Skeletal muscle satellite cell (primary cell): ENCODE data around the gene KLHL9.

Experiments
- H3K27me3 ChIP-seq: 2 replicates; pipeline ENCODE4 v1.7.0; 2013; ENCODE audit warnings: low read length; ENCODE audit not compliant: control insufficient read depth, insufficient read depth
- H3K36me3 ChIP-seq: 2 replicates; pipeline ENCODE4 v1.7.0; 2013; ENCODE audit warnings: mild to moderate bottlenecking, control low read depth, low read length; ENCODE audit not compliant: insufficient read depth
- H3K4me1 ChIP-seq: 2 replicates; pipeline ENCODE4 v1.7.0; 2013; ENCODE audit warnings: low read length; ENCODE audit not compliant: control insufficient read depth, insufficient read depth
- H3K4me2 ChIP-seq: 2 replicates; pipeline ENCODE4 v1.7.0; 2013; ENCODE audit warnings: mild to moderate bottlenecking, low read length
- H3K4me3 ChIP-seq: 2 replicates; pipeline ENCODE4 v1.7.0; 2013; ENCODE audit warnings: low read length
- H3K9ac ChIP-seq: 2 replicates; pipeline ENCODE4 v1.7.0; 2013; ENCODE audit warnings: mild to moderate bottlenecking, low read depth, low read length, moderate library complexity
- H3K9me3 ChIP-seq: replicated peaks from 2 replicates; pipeline ENCODE4 v1.7.0; 2013; ENCODE audit warnings: mild to moderate bottlenecking, control low read depth, low read length

The KLHL9 gene

DNA sequence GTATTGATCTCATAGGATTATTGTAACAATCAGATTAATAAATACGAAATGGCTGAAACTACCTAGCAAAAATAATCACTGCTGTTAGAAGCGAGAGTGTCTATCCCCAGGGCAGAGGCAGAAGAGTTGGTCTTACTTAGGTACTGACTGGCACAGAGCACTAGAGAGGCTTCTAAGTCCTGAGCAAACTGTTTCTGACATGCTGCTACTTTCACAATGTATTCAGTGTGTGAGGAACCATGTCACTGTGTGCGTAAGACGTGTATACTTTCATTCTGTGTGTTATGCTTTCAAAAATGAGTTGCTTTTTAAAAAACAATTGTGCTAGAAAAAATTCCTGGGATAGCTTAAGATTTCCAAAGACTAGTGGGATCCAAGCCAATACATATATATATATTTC lies 5.5 kb upstream of the KLHL9 start:
- Histone ChIP-seq H3K9me3 (no peaks in the 10 kb centered on the region), H3K4me2 (no peak overlapping the region), H3K4me3 (no peak overlapping the region), H3K9ac (no peak overlapping the region), H3K36me3 (no peaks in the 10 kb centered on the region), H3K4me1 (no peaks in the 10 kb centered on the region), H3K27me3 (peaks cover 17% of the 10 kb centered on the region)

DNA sequence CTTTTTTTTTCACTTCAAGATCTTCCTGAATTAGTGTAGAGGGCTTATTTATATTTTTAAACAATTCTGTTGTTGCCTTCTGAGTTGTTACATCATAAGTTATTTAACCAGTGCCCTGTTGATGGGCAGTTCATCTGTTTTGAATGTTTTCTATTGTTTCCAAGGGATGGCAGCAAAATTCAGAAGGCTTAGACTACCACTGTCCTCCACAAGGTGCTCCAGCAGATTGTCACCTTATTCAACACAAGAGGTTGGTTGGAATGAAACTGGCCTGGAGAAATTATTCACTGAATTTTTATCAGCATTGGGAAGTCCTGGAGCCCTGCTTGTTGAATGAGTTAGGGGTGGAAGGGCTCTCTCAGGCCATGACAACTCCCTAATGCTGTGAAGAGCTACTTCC lies 1.3 kb upstream of the KLHL9 start:
- no peak overlapping the region for H3K4me3 ChIP-seq
- peaks cover 13% of the 10 kb centered on the region for H3K27me3 ChIP-seq
- H3K9me3 ChIP-seq: no peaks in the 10 kb centered on the region
- no peak overlapping the region for H3K9ac ChIP-seq
- peaks cover 17% of the 10 kb centered on the region for H3K36me3 ChIP-seq
- H3K4me2 ChIP-seq: no peak overlapping the region
- H3K4me1 ChIP-seq: peaks cover 26% of the 10 kb centered on the region

DNA sequence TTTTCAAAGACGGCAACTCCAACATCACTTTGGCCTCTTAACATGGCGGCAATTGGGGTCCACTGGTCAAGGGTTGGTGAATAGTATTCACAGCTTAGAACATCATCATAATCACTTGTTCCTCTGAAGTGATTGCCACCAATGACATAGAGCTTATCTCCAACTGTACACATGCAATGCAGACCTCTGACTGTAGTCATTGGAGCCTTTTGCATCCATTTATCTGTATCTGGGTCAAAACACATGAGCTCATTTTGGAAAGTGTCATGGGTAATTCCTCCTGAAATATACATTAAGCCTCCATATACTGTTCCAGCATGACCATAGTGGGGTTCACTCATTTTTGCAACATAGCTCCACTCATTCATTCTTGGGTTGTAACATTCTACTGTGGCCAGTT lies 2.0 kb downstream of the KLHL9 start:
- peak overlapping the region; percentile 85 for H3K4me3 ChIP-seq

DNA sequence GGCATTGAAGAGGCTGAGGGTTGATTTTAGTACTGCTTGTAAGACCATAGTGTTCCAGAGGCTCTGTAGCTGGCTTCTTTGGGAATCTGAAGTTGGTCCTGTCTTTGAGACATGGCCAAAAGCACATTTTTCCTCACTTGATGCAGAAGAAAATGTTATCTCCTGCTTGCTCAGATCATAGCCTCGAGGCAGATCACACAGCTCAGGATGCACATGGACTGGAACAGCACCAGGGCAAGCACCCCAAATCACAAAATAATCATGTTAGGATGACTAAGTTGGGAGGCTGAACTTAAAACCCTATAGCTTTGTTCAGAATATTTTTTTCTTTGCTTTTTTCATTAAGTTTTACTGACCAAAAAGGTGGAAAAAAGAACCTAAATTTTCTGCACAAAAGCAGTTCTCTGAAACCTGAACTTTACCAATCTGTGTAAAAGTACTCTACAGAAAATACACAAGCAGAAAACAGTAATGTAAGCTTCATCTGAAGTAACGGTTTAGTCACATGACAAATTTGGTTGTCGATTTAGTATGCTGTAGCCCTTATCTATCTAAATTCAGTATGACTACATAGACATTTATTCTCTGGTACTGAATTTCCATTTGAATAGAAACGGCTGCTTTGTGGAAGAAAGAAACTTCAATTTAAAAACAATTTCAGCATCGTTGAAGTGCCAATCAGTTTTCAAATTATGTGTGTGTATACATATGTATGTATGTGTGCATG lies 3.4 kb downstream of the KLHL9 start:
- H3K9ac ChIP-seq: no peak overlapping the region
- H3K27me3 ChIP-seq: no peaks in the 10 kb centered on the region
- H3K9me3 ChIP-seq: no peaks in the 10 kb centered on the region
- peak overlapping the region; percentile 80 for H3K4me2 ChIP-seq
- peak overlapping the region; percentile 85 for H3K4me3 ChIP-seq
- peaks cover 24% of the 10 kb centered on the region for H3K36me3 ChIP-seq
- peaks cover 32% of the 10 kb centered on the region for H3K4me1 ChIP-seq

More for the DNA sequence above, 2.0 kb downstream of the KLHL9 start:
- H3K4me2 ChIP-seq: peak overlapping the region; percentile 80
- H3K9me3 ChIP-seq: no peaks in the 10 kb centered on the region
- H3K4me1 ChIP-seq: peaks cover 32% of the 10 kb centered on the region
- no peaks in the 10 kb centered on the region for H3K27me3 ChIP-seq
- H3K9ac ChIP-seq: no peak overlapping the region
- H3K36me3 ChIP-seq: peaks cover 24% of the 10 kb centered on the region

DNA sequence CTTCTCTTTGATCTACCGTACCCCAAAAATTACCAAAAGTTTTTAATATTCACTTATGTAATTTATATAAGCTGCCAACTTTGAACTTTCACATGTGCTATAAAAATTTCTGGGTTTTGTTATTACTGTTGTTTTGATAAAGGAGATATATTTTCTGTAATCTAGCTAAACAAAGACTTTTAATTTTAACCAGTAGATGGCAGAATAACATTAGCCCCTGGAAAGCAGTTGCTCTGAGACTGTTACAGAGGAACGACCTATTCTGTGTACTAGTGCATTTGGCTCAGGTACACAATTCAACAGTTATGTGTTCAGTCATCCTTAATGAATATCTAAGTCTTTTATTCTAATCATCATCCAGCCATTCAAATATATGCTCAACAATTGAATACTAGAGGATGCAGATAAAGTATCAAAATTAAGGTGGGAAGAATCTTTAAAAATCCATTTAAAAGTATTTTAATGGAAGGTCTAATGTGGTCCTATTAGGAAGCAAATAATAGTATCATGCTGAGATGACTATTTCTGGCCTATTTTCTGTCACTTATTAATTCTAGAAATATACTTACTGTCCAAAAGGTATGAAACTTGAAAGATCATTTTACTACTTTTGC lies 8.6 kb downstream of the KLHL9 start:
- peaks cover 8% of the 10 kb centered on the region for H3K4me1 ChIP-seq
- H3K4me3 ChIP-seq: no peak overlapping the region
- no peak overlapping the region for H3K4me2 ChIP-seq
- no peaks in the 10 kb centered on the region for H3K9me3 ChIP-seq
- no peaks in the 10 kb centered on the region for H3K27me3 ChIP-seq
- peaks cover 33% of the 10 kb centered on the region for H3K36me3 ChIP-seq
- no peak overlapping the region for H3K9ac ChIP-seq

DNA sequence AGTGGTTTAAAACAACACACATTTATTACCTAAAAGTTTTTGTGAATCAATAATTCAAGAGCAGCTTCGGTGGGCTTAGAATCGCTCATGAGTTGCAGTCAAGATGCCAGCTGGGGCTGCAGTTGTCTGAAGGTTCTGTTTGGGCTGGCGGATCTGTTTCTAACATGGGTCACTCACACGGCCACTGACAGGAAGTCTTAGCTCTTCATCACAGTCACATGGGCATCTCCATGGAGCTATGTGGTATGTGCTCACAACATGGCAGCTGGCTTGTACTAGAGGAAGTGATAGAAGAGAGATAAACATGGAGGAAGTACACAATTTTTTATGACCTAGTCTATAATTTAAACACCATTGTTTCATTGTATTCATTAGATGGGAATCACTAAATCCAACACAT lies 11.2 kb downstream of the KLHL9 start:
- no peaks in the 10 kb centered on the region for H3K4me1 ChIP-seq
- no peak overlapping the region for H3K9ac ChIP-seq
- no peak overlapping the region for H3K4me2 ChIP-seq
- H3K9me3 ChIP-seq: no peaks in the 10 kb centered on the region
- peaks cover 27% of the 10 kb centered on the region for H3K36me3 ChIP-seq
- H3K27me3 ChIP-seq: no peaks in the 10 kb centered on the region
- H3K4me3 ChIP-seq: no peak overlapping the region

DNA sequence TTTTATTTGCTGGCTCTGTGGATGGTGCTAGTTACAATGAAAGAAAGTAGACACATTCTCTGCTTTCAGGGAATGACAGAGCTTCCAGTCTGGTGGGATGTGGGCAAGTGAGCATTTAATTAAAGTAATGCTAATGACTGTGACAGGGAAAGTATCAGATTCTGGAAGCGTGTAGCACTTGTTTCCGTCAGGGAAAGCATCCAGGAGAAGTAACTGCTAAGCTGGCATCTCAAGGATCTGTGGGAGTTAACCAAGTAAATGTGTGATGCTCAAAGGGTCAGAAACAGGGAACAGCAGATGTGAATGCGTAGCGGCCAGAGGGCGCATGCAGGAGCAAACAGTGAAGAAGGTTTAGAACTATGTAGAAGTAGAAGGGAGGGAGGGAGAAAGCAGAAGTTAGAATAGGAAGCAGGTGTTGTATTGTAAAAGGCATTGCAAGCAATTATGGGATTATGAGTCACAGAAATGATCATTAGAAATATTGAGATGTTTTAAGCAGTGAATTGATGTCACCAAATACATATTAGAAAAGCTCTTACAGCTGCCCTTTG lies 12.2 kb downstream of the KLHL9 start:
- Histone ChIP-seq H3K4me1 (no peaks in the 10 kb centered on the region), H3K9ac (no peak overlapping the region), H3K4me2 (no peak overlapping the region), H3K9me3 (no peaks in the 10 kb centered on the region), H3K27me3 (no peaks in the 10 kb centered on the region), H3K36me3 (peaks cover 27% of the 10 kb centered on the region), H3K4me3 (no peak overlapping the region)

DNA sequence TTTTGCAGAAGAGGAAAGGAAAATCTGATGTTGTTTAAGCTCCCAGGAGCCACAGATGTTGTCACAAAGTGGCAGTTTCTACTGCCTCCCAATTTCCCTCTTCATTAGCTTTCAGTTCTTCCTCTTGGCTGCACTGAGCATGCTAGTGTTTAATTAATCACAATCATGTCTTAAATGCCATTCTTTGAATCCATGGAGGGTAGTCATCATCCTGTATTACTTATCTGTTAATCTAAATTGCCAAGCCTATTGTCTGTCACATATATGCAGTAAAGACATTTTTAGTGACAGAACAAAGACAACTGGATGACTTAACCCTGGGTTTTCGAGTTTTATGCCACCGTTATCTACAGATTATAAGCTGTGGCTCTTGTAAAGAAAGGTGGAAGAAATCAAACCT lies 14.7 kb downstream of the KLHL9 start:
- peaks cover 27% of the 10 kb centered on the region for H3K36me3 ChIP-seq
- no peak overlapping the region for H3K4me2 ChIP-seq
- no peak overlapping the region for H3K4me3 ChIP-seq
- no peak overlapping the region for H3K9ac ChIP-seq
- H3K27me3 ChIP-seq: no peaks in the 10 kb centered on the region
- H3K4me1 ChIP-seq: no peaks in the 10 kb centered on the region
- no peaks in the 10 kb centered on the region for H3K9me3 ChIP-seq

DNA sequence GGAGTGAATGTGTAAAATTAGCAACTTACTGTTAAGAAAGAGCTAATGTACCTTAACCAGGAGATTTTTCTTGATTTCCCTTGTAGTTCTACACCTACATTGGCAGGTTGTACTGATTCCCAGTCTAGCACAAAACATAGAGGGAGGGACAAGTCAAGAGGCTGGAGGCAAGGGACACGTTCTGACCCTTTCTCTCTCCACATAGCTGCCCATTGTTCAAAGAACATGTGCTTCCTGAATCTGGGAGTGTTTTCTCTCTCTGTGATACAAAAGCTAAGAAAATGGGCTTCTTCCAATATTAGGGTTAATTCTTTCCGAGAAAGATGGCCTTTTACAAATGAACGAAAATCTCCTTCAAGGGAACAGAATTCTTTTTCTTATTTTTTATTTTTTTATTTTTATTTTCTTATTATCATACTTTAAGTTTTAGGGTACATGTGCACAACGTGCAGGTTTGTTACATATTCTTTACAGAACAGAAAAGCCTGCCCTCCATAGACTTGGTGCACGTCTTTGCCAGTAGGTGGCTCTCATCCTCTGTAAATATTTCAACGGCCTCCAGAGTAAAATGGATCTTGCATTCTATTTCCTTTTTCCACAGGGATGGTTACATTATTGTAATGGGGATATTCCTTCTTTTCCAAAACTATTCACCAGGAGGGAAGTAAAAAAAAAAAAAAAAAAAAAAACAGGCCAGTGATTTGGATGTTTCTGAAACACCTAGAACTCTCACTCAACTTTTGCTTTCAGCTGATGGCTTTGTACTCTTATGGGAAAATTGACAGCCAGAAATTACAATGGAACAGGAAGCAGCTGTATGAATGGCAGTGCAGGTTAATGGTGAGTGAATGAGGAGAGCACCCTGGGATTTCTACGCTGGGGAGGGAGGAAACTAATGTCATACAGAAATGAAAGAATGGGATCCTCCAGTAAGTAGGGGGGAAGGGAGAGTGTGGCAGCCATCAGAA lies 17.0 kb downstream of the KLHL9 start:
- Histone ChIP-seq H3K4me3 (no peak overlapping the region), H3K9ac (no peak overlapping the region), H3K4me1 (no peaks in the 10 kb centered on the region), H3K27me3 (no peaks in the 10 kb centered on the region), H3K36me3 (peaks cover 13% of the 10 kb centered on the region), H3K4me2 (no peak overlapping the region), H3K9me3 (no peaks in the 10 kb centered on the region)

DNA sequence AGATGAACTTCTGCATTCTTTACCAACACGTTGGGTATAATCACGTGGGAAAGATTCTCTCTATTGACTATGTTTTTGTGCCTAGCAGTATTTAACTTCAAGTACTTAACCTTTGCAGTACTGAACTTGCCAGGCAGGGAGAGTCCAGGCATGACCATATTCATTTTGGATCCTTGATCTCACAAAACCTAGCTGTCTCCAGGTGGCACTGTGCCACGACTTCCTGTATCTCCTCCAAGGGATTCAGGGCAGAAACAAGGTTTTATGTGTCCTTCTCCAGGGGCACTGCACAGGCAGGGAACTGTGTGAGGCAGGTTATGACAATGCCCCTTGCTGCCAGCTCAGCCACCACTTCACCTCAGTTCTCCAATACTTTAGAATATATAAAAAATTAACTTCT lies 18.3 kb downstream of the KLHL9 start:
- Histone ChIP-seq H3K4me3 (no peak overlapping the region), H3K4me1 (no peaks in the 10 kb centered on the region), H3K27me3 (no peaks in the 10 kb centered on the region), H3K36me3 (peaks cover 3% of the 10 kb centered on the region), H3K9ac (no peak overlapping the region), H3K4me2 (no peak overlapping the region), H3K9me3 (no peaks in the 10 kb centered on the region)
